ENCODE measurements around the gene CPLX3. TPM values are rescaled to one million over a fixed set of nuclear protein-coding genes. Genes with fewer than 3 reads are reported as not detected.

The CPLX3 gene
- total and polyA plus RNA-seq, 2 donors (not counting 3 experiments of a cell fraction or from before 2014, with no cell fraction given): not detected

DNA sequence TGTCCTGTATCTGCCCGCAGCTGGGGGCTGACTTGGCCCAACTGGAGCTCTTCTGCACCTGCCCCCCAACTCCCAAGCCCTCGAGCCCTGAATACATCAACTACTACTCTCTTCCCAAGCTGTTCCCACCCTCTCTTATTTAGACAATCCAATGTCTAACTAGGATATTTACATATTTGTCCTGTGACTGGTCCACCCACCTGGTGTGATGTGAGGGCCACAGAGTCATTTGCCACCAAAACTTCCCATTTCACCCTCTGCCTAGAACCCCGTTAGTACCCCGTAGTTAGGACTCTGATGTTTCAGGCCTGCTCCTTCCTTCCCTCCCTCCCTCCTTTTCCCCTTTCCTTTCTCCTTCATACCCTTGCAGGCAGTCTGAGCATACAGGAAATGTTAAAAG, 6.4 kb downstream of the CPLX3 start:
- Histone ChIP-seq H2AFZ (ENCODE audit: low read depth, low read length) (no peak overlapping the region), H3K4me1 (ENCODE audit: control insufficient read depth, extremely low read depth, insufficient read depth, low read length) (no peaks in the 10 kb centered on the region), H3K4me3 (replicated peaks in 1 of 3; ENCODE audit: insufficient read depth in 1 of 3, low read depth in 1 of 3, low read length in 3 of 3) (no peak overlapping the region), H3K9ac (replicated peaks; ENCODE audit: extremely low read depth, insufficient read depth, low read length) (no peak overlapping the region), H3K27me3 (ENCODE audit: control insufficient read depth in 2 of 2, insufficient read depth in 2 of 2, low read length in 2 of 2) (peaks cover 4 to 10% of the 10 kb centered on the region in 2 experiments), H3K9me1 (replicated peaks; ENCODE audit: control insufficient read depth, extremely low read depth, insufficient read depth, low read length) (no peaks in the 10 kb centered on the region), H3K27ac (ENCODE audit: insufficient read depth, low read depth, low read length) (no peak overlapping the region), H3K36me3 (ENCODE audit: control insufficient read depth in 2 of 2, extremely low read depth in 1 of 2, insufficient read depth in 2 of 2, low read length in 2 of 2) (peaks cover 0 to 4% of the 10 kb centered on the region in 2 experiments), H3K4me2 (ENCODE audit: insufficient read depth, low read length) (no peak overlapping the region), H4K20me1 (replicated peaks; ENCODE audit: control insufficient read depth, extremely low read depth, insufficient read depth, low read length) (no peaks in the 10 kb centered on the region), H3K9me3 (replicated peaks; ENCODE audit: control insufficient read depth, insufficient read depth, low read length) (no peaks in the 10 kb centered on the region), H3K79me2 (ENCODE audit: control insufficient read depth, insufficient read depth, low read length) (no peaks in the 10 kb centered on the region)
- CTCF ChIA-PET: interaction anchor here (0.7 to 1.4 kb wide), 2 partner anchors 62 to 64 kb away, joined by 3 to 14 read pairs; no protein-coding TSS in a partner anchor
- POLR2A ChIA-PET: no interaction called here
- BruUV-seq (replicated peaks): no TSS peak
- dilution Hi-C loops (cut with MboI; ENCODE audit: extremely low pct_ligation_motif_present, low sequenced_read_pairs) (no loop called here), intact Hi-C loops (cut with micrococcal nuclease) (no loop called here)
- DNase-seq (ENCODE audit: low read depth, low spot score) (no peak), FAIRE-seq (no peak)
- TF ChIP-seq POLR2A (IDR thresholded peaks at IDR 0.05; ENCODE audit: low read depth, low read length) (no peak), POLR2AphosphoS5 (IDR thresholded peaks at IDR 0.05; ENCODE audit: insufficient read depth, low read depth, low read length) (no peak), MYC (IDR thresholded peaks at IDR 0.05; ENCODE audit: low read depth, low read length) (no peak), EZH2 (IDR thresholded peaks at IDR 0.05; ENCODE audit: borderline replicate concordance, low read depth, low read length, severe bottlenecking) (no peak), FOS (IDR thresholded peaks at IDR 0.05; ENCODE audit: borderline replicate concordance, insufficient read depth, low read length) (no peak), JUN (IDR thresholded peaks at IDR 0.05; ENCODE audit: borderline replicate concordance, insufficient read depth, insufficient read length, low read depth) (no peak), GATA2 (IDR thresholded peaks at IDR 0.05; ENCODE audit: insufficient read depth, insufficient read length, low read depth, low read length) (no peak)
- TF ChIP-seq, protein P1, sequence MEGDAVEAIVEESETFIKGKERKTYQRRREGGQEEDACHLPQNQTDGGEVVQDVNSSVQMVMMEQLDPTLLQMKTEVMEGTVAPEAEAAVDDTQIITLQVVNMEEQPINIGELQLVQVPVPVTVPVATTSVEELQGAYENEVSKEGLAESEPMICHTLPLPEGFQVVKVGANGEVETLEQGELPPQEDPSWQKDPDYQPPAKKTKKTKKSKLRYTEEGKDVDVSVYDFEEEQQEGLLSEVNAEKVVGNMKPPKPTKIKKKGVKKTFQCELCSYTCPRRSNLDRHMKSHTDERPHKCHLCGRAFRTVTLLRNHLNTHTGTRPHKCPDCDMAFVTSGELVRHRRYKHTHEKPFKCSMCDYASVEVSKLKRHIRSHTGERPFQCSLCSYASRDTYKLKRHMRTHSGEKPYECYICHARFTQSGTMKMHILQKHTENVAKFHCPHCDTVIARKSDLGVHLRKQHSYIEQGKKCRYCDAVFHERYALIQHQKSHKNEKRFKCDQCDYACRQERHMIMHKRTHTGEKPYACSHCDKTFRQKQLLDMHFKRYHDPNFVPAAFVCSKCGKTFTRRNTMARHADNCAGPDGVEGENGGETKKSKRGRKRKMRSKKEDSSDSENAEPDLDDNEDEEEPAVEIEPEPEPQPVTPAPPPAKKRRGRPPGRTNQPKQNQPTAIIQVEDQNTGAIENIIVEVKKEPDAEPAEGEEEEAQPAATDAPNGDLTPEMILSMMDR (IDR thresholded peaks at IDR 0.05; ENCODE audit: extremely low read depth in 1 of 2, insufficient read depth in 1 of 2, low read depth in 1 of 2, low read length in 2 of 2): no peak
- TF ChIP-seq, protein P2, sequence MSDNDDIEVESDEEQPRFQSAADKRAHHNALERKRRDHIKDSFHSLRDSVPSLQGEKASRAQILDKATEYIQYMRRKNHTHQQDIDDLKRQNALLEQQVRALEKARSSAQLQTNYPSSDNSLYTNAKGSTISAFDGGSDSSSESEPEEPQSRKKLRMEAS (IDR thresholded peaks at IDR 0.05; ENCODE audit: insufficient read depth, insufficient read length): no peak

Measured in endothelial cell of umbilical vein (primary cell).